AG09309 (cell line): ENCODE results near the gene PLOD3.
"Not testable (repeated sequence)": the region's sequence is repeated elsewhere in the genome, so short reads cannot be mapped to it uniquely, and the experiment has no call there.

Source experiments
- DNase-seq: peaks from one replicate; pipeline ENCODE4 v3.0.0-alpha.2; 2010; ENCODE audit warnings: low read depth
- H3K4me3 ChIP-seq: 2 replicates; pipeline ENCODE4 v1.5.1; 2011; ENCODE audit warnings: mild to moderate bottlenecking, low read depth, low read length, moderate library complexity; ENCODE audit not compliant: control insufficient read depth
- CTCF ChIP-seq: IDR thresholded peaks from 2 replicates; pipeline ENCODE4 v1.5.1; 2011; ENCODE audit warnings: mild to moderate bottlenecking, low read depth, low read length, inconsistent platforms; ENCODE audit not compliant: insufficient read depth, control insufficient read depth; ENCODE audit errors: missing control alignments

Gene PLOD3

GRCh38 chr7:101217388-101218235 is at the start of gene PLOD3, which contains the start of gene ZNHIT1:
TSS of gene PLOD3 (minus strand) at chr7:101217581. CDS start at chr7:101217274, 307 bp downstream.
TSS of gene ZNHIT1 (plus strand) at chr7:101218165. CDS start at chr7:101218196, 31 bp downstream.
- H3K4me3 ChIP-seq, result peak within 1 kb of the TSS; percentile 96
- DNase-seq, result peak; percentile 93
- no peak for TF ChIP-seq CTCF

GRCh38 chr7:101265622-101266516 is 48.5 kb upstream of the PLOD3 start:
- no peak for DNase-seq
- TF ChIP-seq CTCF, result no peak
- H3K4me3 ChIP-seq, result no peak overlapping the region

GRCh38 chr7:101264102-101264706 is 46.8 kb upstream of the PLOD3 start:
- not testable (repeated sequence) for H3K4me3 ChIP-seq, DNase-seq

- H3K4me3 ChIP-seq, result no peak overlapping the region
- no peak for TF ChIP-seq CTCF
- no peak for DNase-seq
These were observed 40.9 kb upstream of the PLOD3 start for GRCh38 chr7:101258243-101258731.

- TF ChIP-seq CTCF, result no peak
- DNase-seq, result no peak
- H3K4me3 ChIP-seq, result no peak overlapping the region
These were observed 38.4 kb upstream of the PLOD3 start for GRCh38 chr7:101255796-101256195.

GRCh38 chr7:101253199-101253598 is 35.8 kb upstream of the PLOD3 start:
- not testable (repeated sequence) for H3K4me3 ChIP-seq, DNase-seq

- peak; percentile 88 for DNase-seq
- no peak for TF ChIP-seq CTCF
These were observed 34.7 kb upstream of the PLOD3 start for GRCh38 chr7:101251871-101252659.

More at GRCh38 chr7:101251871-101252659, 34.7 kb upstream of the PLOD3 start:
- peak overlapping the region; percentile 71 for H3K4me3 ChIP-seq
